Measurements from ENCODE around the gene CRTAC1. TPM values are rescaled to one million over a fixed set of nuclear protein-coding genes. Genes with fewer than 3 reads are reported as not detected.

Gene CRTAC1
- total RNA-seq, 1 donor from 2014 or later: not detected

DNA sequence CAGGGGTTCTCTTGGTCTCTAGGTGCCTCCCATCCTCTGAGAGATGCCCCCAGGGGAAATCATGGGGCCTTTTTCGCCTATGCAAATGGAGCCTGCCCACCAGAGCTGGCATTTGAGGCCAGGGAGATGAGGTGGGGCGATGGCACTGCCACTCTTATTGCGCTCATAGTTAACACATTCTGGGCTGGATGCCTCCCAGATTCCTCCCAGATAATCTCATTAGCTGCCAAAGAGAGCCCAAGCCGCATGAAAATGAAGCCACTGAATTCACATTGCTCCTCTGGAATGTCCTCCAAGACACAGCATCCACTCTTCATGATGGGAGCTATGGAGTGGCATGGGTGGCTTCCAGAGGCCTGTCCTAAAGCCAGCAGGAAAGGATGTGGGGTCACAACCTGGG, 119.8 kb downstream of the CRTAC1 start:
- peaks cover 8% of the 10 kb centered on the region for H3K27me3 Mint-ChIP-seq (ENCODE audit: insufficient read depth)
- H3K27ac Mint-ChIP-seq: no peak overlapping the region
- H3K4me3 Mint-ChIP-seq: no peak overlapping the region
- peaks cover 4% of the 10 kb centered on the region for H3K4me1 Mint-ChIP-seq (ENCODE audit: low read depth)
- no peak for DNase-seq (ENCODE audit: low spot score)
- intact Hi-C loops (cut with micrococcal nuclease): no loop called here
- no peaks in the 10 kb centered on the region for H3K9me3 Mint-ChIP-seq
- no peaks in the 10 kb centered on the region for H3K36me3 Mint-ChIP-seq (ENCODE audit: low read depth)

DNA sequence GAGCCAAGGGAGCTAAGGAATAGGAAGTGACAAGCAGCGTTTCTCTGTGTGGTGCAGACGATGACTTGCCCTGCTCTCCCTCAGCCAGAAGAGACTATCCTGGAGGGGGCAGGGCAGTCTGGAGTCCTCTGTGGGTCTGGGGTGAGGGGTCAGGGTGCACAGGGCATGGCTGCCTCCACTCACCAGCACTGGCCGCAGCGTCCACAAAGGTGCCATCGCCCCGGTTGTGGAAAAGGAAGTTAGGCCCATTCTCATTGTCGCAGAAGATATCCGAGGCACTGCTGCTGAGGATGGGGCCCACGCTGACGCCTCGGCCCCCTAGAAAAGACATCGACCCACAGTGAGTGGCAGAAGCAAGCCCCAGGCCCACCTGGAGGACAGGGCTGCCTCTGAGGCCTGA, 122.6 kb downstream of the CRTAC1 start:
- Mint-ChIP-seq H3K36me3 (ENCODE audit: low read depth) (no peaks in the 10 kb centered on the region), H3K4me3 (no peak overlapping the region), H3K27me3 (ENCODE audit: insufficient read depth) (peaks cover 8% of the 10 kb centered on the region), H3K9me3 (no peaks in the 10 kb centered on the region), H3K27ac (no peak overlapping the region), H3K4me1 (ENCODE audit: low read depth) (no peaks in the 10 kb centered on the region)
- DNase-seq (ENCODE audit: low spot score): no peak
- intact Hi-C loops (cut with micrococcal nuclease): no loop called here

DNA sequence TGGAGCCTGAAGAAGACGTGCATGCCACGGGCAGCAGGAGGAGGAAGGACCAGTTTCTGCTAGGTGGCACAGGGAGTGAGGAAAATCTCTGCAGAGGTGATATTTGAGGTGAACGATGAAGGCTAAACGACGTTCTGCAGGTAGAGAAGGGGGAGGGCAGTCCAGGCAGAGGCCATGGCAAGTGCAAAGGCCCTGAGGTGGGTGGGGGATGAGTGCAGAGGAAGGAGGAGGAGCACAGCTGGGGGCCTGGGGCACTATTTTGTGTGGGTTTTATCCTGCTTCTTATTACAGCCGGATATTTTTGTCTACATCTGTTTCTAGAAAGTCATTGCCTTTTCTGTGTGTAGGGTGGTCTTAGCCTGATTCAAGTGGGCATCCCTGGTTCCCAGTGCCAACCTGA, 123.2 kb downstream of the CRTAC1 start:
- Mint-ChIP-seq H3K4me1 (ENCODE audit: low read depth) (no peaks in the 10 kb centered on the region), H3K27me3 (ENCODE audit: insufficient read depth) (peaks cover 8% of the 10 kb centered on the region), H3K27ac (no peak overlapping the region), H3K4me3 (no peak overlapping the region), H3K9me3 (no peaks in the 10 kb centered on the region), H3K36me3 (ENCODE audit: low read depth) (no peaks in the 10 kb centered on the region)
- no peak for DNase-seq (ENCODE audit: low spot score)
- intact Hi-C loops (cut with micrococcal nuclease): no loop called here

DNA sequence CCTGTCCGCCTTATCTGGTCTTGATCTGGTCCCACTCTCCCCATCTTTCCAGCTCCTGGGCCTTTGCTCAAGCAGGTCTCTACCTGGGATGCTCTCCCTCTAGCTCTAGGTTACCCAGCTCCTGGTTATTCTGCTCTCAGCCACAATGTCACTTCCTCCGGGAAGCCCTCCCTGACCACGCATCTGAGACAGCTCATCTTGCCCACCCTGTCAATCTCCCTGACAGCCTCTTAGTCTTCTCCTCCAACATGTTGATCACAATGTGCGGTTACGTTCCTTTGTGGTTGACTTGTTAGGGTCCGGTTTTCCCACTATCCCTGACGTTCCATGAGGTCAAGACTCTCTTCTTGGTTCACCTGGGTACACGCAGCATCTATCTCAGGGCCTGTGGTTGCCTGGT, 125.1 kb downstream of the CRTAC1 start:
- no peaks in the 10 kb centered on the region for H3K4me1 Mint-ChIP-seq (ENCODE audit: low read depth)

DNA sequence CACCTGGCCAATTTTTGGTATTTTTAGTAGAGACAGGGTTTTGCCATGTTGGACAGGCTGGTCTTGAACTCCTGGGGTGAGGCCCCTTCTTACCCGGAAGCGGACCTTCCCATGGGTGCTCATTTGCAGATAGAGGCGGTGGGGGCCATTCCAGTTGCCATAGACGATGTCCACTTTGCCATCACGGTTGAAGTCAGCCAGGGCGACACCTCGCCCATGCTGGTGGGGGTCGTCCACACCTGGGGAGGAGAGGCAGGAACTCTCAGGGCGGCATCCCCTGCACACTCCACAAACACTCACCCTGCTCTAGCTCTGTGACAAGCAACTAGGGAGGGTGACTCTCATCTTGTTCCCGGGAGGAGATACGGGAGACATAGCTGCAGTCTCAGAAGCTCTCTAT, 125.8 kb downstream of the CRTAC1 start:
- H3K27ac Mint-ChIP-seq: no peak overlapping the region
- DNase-seq (ENCODE audit: low spot score): no peak
- no peaks in the 10 kb centered on the region for H3K4me1 Mint-ChIP-seq (ENCODE audit: low read depth)
- peaks cover 1% of the 10 kb centered on the region for H3K27me3 Mint-ChIP-seq (ENCODE audit: insufficient read depth)
- H3K4me3 Mint-ChIP-seq: no peak overlapping the region
- H3K9me3 Mint-ChIP-seq: no peaks in the 10 kb centered on the region
- no peaks in the 10 kb centered on the region for H3K36me3 Mint-ChIP-seq (ENCODE audit: low read depth)
- intact Hi-C loops (cut with micrococcal nuclease): no loop called here

More for the DNA sequence above, 125.1 kb downstream of the CRTAC1 start:
- Mint-ChIP-seq H3K9me3 (no peaks in the 10 kb centered on the region), H3K36me3 (ENCODE audit: low read depth) (no peaks in the 10 kb centered on the region), H3K27me3 (ENCODE audit: insufficient read depth) (peaks cover 8% of the 10 kb centered on the region), H3K27ac (no peak overlapping the region), H3K4me3 (no peak overlapping the region)
- DNase-seq (ENCODE audit: low spot score): no peak
- intact Hi-C loops (cut with micrococcal nuclease): no loop called here

DNA sequence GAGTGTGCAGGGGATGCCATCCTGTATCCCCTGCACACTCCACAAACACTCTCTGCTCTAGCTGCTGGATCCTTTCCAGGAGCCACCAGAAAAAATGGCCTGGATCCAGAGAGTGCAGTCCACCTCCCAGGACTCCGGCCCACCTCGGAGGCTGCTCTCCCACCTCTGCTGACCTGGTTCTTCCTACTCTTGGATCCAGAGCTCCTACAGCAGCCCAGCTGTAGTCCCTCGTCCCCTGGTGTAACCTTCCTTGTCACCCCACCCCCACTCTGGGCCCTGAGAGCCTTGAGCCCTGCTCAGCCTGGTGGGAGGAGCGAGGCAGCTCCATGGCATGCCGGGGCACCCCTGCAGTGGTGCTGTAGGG, 126.4 kb downstream of the CRTAC1 start:
- H3K9me3 Mint-ChIP-seq: no peaks in the 10 kb centered on the region
- H3K4me3 Mint-ChIP-seq: no peak overlapping the region
- H3K27me3 Mint-ChIP-seq (ENCODE audit: insufficient read depth): peaks cover 1% of the 10 kb centered on the region
- DNase-seq (ENCODE audit: low spot score): no peak
- intact Hi-C loops (cut with micrococcal nuclease): no loop called here
- H3K4me1 Mint-ChIP-seq (ENCODE audit: low read depth): no peaks in the 10 kb centered on the region
- no peaks in the 10 kb centered on the region for H3K36me3 Mint-ChIP-seq (ENCODE audit: low read depth)
- no peak overlapping the region for H3K27ac Mint-ChIP-seq

DNA sequence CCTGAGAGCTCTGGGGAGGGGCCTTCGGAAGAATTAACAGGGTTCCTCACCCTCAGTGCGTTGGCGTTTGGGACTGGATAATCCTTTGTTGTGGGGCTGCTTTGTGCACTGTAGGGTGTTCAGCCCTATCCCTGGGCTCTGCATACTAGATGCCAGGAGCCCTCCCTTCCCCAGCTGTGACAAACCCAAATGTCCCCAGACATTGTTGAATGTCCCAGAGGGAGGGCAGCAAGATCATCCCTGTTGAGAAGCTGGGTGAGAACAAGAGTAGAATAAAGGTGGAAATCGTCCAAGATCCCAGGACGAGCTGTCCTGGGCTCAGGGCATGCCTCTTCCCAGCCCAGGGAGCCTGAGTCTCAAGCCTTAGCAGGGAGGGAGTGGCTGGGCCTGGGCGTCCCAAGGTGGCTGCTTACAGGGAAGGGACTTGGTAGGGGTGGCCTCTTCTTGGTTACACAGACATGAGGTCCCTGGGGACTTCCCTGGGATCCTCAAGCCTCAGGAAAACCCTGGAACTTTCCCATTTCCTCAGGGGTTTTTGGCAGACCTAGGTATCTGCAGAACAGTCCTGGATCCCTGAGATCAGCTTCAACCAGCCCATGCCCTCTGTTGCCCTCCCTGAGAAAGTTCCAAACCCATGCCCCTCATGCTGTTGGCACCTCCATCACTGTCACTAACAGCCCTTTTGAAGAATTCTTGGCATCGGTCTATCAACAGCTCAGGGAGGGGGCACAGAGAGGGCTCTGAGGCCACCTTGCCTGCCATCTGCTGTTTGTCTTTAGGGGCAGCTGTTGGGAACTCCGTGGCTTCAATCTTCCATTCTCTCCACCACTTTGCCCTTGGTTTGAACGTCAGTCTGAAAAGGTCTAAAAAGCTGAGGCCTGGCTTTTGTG, 127.0 kb downstream of the CRTAC1 start:
- H3K36me3 Mint-ChIP-seq (ENCODE audit: low read depth): no peaks in the 10 kb centered on the region
- intact Hi-C loops (cut with micrococcal nuclease): no loop called here
- H3K27me3 Mint-ChIP-seq (ENCODE audit: insufficient read depth): peaks cover 1% of the 10 kb centered on the region
- H3K4me1 Mint-ChIP-seq (ENCODE audit: low read depth): no peaks in the 10 kb centered on the region
- H3K4me3 Mint-ChIP-seq: no peak overlapping the region
- no peaks in the 10 kb centered on the region for H3K9me3 Mint-ChIP-seq
- H3K27ac Mint-ChIP-seq: no peak overlapping the region
- DNase-seq (ENCODE audit: low spot score): no peak

DNA sequence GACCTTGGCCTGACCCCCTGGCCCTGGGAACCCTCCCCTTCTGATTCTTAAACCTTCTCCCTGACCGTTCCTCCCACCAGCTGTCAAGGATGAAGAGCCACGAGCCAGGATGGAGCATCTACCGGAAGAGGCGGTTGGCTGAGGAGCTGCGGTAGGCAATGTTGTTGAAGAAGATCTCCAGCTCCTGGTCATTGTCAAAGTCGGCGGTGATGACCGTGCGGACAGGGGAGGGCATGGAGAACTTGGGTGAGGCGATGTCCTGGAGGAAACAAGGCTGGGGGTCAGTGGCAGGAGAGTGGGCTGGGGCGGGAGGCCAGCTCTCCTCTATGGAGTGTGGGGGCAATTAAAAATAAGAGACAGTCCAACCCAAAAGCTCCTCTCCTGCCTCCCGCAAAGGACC, 129.0 kb downstream of the CRTAC1 start:
- no peaks in the 10 kb centered on the region for H3K9me3 Mint-ChIP-seq
- no peaks in the 10 kb centered on the region for H3K36me3 Mint-ChIP-seq (ENCODE audit: low read depth)
- H3K4me3 Mint-ChIP-seq: no peak overlapping the region
- peak overlapping the region; percentile 22 for H3K27ac Mint-ChIP-seq
- H3K27me3 Mint-ChIP-seq (ENCODE audit: insufficient read depth): peaks cover 1% of the 10 kb centered on the region
- H3K4me1 Mint-ChIP-seq (ENCODE audit: low read depth): no peaks in the 10 kb centered on the region
- intact Hi-C loops (cut with micrococcal nuclease): no loop called here
- DNase-seq (ENCODE audit: low spot score): no peak

DNA sequence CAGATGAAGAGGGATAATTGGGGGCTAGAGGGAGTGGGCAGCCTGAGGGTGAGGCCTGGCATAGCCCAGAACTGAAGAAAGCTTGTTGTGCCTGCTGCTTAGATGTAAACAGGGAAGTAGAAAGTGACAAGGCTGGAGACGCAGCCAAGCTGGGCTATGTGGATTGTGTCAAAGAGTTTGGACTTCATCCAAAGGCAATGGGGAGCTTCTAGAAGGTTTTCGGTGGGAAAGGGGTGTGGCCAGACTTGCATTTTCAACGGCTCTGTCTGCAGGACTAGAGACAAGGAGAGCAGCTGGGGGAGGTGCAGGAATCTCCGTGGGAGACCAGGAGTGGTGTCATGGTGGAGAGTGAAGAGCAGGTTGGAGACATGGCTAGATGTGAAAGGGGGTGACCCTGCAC, 132.0 kb downstream of the CRTAC1 start:
- Mint-ChIP-seq H3K36me3 (ENCODE audit: low read depth) (no peaks in the 10 kb centered on the region), H3K27me3 (ENCODE audit: insufficient read depth) (no peaks in the 10 kb centered on the region), H3K9me3 (no peaks in the 10 kb centered on the region), H3K4me1 (ENCODE audit: low read depth) (no peaks in the 10 kb centered on the region), H3K27ac (no peak overlapping the region), H3K4me3 (no peak overlapping the region)
- DNase-seq (ENCODE audit: low spot score): no peak
- intact Hi-C loops (cut with micrococcal nuclease): no loop called here

DNA sequence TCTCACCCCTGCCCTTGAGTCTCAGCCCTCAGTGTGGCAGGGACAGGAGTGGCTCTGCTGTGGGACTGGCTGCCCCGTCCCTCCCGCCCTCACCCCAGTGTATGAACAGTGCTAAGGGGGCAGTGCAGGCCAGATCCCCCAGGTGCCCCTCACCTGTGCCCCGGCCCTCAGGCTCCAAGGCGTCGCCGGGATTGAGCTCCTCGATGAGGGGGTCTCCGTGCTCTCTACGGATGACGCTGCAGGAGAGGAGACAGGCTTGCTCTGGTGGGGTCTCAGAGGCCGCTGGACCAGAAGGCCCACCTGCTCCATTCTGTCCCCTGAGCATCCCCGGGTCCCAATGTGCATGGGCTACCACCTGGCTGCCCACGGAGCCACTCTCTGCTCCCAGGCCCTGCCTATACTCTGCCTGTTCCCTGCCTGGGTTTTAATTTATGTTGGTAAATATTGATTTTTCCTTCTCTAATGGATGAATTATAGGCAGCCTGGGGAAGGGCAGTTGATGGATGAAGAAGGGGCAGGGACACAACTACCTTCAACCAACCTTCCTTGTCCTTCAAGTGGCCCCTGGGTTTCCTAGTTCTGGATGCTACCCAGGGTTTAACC, 133.6 kb downstream of the CRTAC1 start:
- no peak for DNase-seq (ENCODE audit: low spot score)
- Mint-ChIP-seq H3K27me3 (ENCODE audit: insufficient read depth) (no peaks in the 10 kb centered on the region), H3K4me3 (no peak overlapping the region), H3K4me1 (ENCODE audit: low read depth) (no peaks in the 10 kb centered on the region), H3K9me3 (no peaks in the 10 kb centered on the region), H3K27ac (no peak overlapping the region), H3K36me3 (ENCODE audit: low read depth) (no peaks in the 10 kb centered on the region)
- intact Hi-C loops (cut with micrococcal nuclease): no loop called here

DNA sequence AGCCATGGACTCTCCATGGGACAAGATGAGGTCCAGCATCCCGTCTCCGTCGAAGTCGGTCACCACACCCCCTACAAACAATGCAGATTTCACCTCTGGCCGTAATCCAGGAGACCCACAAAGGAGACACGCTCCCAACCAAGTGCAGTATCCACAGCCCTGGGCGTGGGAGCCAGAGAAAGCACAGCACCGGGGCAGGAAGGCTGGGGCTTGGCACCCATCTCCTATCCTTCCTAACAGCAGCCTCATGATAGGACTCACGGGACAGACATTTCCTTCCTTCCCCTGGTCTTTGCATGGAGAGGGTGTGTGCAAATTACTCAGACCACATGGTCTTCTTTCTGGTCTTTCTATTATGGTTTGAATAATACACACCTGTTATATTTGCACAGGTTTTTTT, 134.5 kb downstream of the CRTAC1 start:
- Mint-ChIP-seq H3K27me3 (ENCODE audit: insufficient read depth) (peaks cover 5% of the 10 kb centered on the region), H3K27ac (no peak overlapping the region), H3K9me3 (no peaks in the 10 kb centered on the region), H3K4me3 (no peak overlapping the region), H3K36me3 (ENCODE audit: low read depth) (no peaks in the 10 kb centered on the region), H3K4me1 (ENCODE audit: low read depth) (no peaks in the 10 kb centered on the region)
- no peak for DNase-seq (ENCODE audit: low spot score)
- intact Hi-C loops (cut with micrococcal nuclease): no loop called here

DNA sequence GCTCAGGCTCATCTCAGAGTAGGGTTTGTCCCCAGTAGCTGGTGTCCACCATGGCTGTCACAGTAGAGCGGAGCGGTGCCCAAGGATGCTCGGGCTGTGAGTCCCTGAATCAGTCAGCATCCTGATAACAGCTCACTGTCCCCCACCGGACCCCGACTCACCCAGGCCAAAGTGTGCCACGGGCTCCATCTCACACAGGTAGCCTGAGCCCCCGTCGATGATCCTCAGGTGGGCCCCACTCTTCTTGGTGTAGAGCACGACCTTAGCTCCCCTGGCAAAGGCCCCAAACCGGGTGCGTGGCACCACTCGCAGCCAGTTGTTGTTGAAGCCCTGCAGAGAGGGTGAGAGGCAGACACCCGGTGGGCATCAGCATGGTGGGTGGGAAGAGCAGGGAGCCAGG, 135.3 kb downstream of the CRTAC1 start:
- DNase-seq (ENCODE audit: low spot score): no peak
- H3K4me3 Mint-ChIP-seq: no peak overlapping the region
- intact Hi-C loops (cut with micrococcal nuclease): no loop called here
- no peaks in the 10 kb centered on the region for H3K4me1 Mint-ChIP-seq (ENCODE audit: low read depth)
- H3K27me3 Mint-ChIP-seq (ENCODE audit: insufficient read depth): peaks cover 5% of the 10 kb centered on the region
- H3K36me3 Mint-ChIP-seq (ENCODE audit: low read depth): no peaks in the 10 kb centered on the region
- no peaks in the 10 kb centered on the region for H3K9me3 Mint-ChIP-seq
- H3K27ac Mint-ChIP-seq: no peak overlapping the region

DNA sequence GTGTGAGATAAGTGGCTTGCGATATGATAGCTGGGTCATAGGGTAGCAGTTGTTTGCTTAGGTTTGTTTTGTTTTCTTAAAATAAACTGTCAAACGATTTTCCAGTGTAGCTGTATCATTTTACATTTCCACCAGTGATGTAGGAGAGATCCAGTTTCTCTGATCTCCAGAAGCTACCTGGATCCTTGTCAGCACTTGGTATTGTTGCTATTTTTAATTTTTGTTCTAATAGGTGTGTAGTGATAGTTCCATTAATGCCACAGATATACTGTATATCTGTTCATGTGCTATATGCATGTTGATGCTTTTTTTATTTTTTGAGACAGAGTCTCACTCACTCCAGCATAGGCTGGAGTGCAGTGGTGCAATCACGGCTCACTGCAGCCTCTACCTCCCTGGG, 136.3 kb downstream of the CRTAC1 start:
- DNase-seq (ENCODE audit: low spot score): no peak
- H3K27ac Mint-ChIP-seq: no peak overlapping the region
- intact Hi-C loops (cut with micrococcal nuclease): no loop called here
- no peak overlapping the region for H3K4me3 Mint-ChIP-seq
- H3K9me3 Mint-ChIP-seq: no peaks in the 10 kb centered on the region
- no peaks in the 10 kb centered on the region for H3K4me1 Mint-ChIP-seq (ENCODE audit: low read depth)
- no peaks in the 10 kb centered on the region for H3K36me3 Mint-ChIP-seq (ENCODE audit: low read depth)
- H3K27me3 Mint-ChIP-seq (ENCODE audit: insufficient read depth): peaks cover 5% of the 10 kb centered on the region

All from activated T-helper 1 cell treated with anti-CD3 and anti-CD28 coated beads, Interleukin-12 subunit alpha, Interleukin-12 subunit beta, Interleukin-2, Interleukin-4 antibody, amounts not matched to agents 30 ng/mL and 10 ng/mL and 1 ng/mL, durations not matched to agents 14 hours and 24 hours and 36 hours (primary cell).